ENCODE results near the gene NCAPD2.
"Not testable (repeated sequence)": the region's sequence is repeated elsewhere in the genome, so short reads cannot be mapped to it uniquely, and the experiment has no call there.

Gene NCAPD2

DNA sequence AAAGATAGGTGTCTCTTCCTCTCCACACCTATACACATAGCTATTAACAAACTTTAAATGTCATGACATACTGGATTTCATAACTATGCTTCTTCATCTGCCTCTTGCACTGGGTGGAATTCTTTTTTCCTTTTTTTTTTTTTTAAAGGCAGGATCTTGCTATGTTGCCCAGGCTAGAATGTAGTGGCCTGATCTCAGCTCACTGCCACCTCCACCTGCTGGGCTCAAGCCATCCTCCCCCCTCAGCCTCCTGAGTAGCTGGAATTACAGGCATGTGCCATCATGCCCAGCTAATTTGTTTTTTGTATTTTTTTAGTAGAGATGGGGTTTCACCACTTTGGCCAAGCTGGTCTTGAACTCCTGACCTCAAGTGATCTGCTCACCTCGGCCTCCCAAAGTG lies 5.7 kb upstream of the NCAPD2 start:
- Histone ChIP-seq H3K4me3 (replicated peaks; ENCODE audit: insufficient read depth, low read length) (no peak overlapping the region), H3K27me3 (ENCODE audit: insufficient read depth, poor library complexity, severe bottlenecking) (no peaks in the 10 kb centered on the region), H3K27ac (replicated peaks) (no peak overlapping the region)
- TF ChIP-seq, protein P1, sequence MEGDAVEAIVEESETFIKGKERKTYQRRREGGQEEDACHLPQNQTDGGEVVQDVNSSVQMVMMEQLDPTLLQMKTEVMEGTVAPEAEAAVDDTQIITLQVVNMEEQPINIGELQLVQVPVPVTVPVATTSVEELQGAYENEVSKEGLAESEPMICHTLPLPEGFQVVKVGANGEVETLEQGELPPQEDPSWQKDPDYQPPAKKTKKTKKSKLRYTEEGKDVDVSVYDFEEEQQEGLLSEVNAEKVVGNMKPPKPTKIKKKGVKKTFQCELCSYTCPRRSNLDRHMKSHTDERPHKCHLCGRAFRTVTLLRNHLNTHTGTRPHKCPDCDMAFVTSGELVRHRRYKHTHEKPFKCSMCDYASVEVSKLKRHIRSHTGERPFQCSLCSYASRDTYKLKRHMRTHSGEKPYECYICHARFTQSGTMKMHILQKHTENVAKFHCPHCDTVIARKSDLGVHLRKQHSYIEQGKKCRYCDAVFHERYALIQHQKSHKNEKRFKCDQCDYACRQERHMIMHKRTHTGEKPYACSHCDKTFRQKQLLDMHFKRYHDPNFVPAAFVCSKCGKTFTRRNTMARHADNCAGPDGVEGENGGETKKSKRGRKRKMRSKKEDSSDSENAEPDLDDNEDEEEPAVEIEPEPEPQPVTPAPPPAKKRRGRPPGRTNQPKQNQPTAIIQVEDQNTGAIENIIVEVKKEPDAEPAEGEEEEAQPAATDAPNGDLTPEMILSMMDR (IDR thresholded peaks at IDR 0.05; ENCODE audit: insufficient read depth, low read length) = no peak
- DNase-seq (ENCODE audit: low read depth in 1 of 2, low spot score in 1 of 2) = no peak

GRCh38 chr12:6489449-6489848 lies 4.5 kb upstream of the NCAPD2 start:
- TF ChIP-seq, protein P1 (IDR thresholded peaks at IDR 0.05; ENCODE audit: insufficient read depth, low read length) = no peak
- TF ChIP-seq GABPA (IDR thresholded peaks at IDR 0.05; ENCODE audit: low read depth) = no peak
- TF ChIP-seq, protein P2, sequence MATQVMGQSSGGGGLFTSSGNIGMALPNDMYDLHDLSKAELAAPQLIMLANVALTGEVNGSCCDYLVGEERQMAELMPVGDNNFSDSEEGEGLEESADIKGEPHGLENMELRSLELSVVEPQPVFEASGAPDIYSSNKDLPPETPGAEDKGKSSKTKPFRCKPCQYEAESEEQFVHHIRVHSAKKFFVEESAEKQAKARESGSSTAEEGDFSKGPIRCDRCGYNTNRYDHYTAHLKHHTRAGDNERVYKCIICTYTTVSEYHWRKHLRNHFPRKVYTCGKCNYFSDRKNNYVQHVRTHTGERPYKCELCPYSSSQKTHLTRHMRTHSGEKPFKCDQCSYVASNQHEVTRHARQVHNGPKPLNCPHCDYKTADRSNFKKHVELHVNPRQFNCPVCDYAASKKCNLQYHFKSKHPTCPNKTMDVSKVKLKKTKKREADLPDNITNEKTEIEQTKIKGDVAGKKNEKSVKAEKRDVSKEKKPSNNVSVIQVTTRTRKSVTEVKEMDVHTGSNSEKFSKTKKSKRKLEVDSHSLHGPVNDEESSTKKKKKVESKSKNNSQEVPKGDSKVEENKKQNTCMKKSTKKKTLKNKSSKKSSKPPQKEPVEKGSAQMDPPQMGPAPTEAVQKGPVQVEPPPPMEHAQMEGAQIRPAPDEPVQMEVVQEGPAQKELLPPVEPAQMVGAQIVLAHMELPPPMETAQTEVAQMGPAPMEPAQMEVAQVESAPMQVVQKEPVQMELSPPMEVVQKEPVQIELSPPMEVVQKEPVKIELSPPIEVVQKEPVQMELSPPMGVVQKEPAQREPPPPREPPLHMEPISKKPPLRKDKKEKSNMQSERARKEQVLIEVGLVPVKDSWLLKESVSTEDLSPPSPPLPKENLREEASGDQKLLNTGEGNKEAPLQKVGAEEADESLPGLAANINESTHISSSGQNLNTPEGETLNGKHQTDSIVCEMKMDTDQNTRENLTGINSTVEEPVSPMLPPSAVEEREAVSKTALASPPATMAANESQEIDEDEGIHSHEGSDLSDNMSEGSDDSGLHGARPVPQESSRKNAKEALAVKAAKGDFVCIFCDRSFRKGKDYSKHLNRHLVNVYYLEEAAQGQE (IDR thresholded peaks at IDR 0.05; ENCODE audit: insufficient replicate concordance, low read depth) = no peak
- no peak for TF ChIP-seq POLR2AphosphoS5 (IDR thresholded peaks at IDR 0.05; ENCODE audit: low read depth)
- TF ChIP-seq SPI1 (IDR thresholded peaks at IDR 0.05; ENCODE audit: borderline replicate concordance, low read depth) = no peak
- Histone ChIP-seq H3K27ac (replicated peaks) (no peak overlapping the region), H3K27me3 (ENCODE audit: insufficient read depth, poor library complexity, severe bottlenecking) (no peaks in the 10 kb centered on the region), H3K4me3 (replicated peaks; ENCODE audit: insufficient read depth, low read length) (no peak overlapping the region)
- no peak for DNase-seq (ENCODE audit: low read depth in 1 of 2, low spot score in 1 of 2)

DNA sequence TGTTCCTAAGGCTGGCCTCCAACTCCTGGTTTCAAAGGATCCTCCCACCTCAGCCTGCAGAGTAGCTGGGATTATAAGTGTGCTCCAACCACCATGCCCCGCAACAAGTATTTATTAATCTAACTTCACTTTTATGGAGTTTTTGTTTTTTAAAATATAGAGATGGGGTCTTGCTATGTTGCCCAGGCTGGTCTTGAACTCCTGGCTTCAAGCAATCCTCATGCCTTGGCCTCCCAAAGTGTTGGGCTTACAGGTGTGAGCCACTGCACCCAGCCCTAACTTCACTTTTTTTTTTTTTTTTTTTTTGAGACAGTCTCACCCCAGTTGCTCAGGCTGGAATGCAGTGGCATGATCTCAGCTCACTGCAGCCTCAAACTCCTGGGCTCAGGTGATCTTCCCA lies 3.2 kb upstream of the NCAPD2 start:
- not testable (repeated sequence) for H3K27ac ChIP-seq (replicated peaks); H3K27me3 ChIP-seq (ENCODE audit: insufficient read depth, poor library complexity, severe bottlenecking); H3K4me3 ChIP-seq (replicated peaks; ENCODE audit: insufficient read depth, low read length); DNase-seq (ENCODE audit: low read depth in 1 of 2, low spot score in 1 of 2)

DNA sequence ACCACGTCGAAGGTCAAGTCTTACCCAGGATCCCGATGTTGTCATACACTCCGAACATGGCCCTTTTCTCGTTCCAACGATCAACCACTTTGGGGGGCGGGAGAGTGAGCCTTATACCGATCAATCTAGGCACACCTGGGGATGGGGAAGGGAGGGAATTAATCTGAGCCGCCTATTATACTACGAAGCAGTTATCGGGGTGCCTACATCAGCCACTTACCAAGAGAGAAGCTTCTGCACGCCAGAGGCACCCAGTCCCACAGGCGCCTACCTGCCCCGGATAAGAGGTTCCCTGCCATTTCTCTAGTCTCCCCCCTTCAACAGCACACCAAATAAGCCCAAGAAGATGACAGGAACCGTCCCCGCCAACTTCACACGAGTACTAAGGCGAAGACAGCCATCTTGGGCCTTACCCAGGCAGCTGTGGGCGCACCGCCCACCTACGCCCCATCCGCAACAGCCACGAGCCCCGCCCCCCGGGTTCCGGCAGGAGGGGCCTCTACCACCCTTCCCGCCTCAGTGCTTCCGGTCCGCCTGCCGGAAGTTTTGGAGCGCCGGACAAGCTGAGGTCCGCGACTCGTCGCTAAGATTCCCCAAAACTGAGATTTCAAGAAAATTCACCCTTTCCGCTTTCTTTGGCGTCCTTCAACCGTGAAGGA lies 935 bp upstream of the NCAPD2 start, which contains the start of gene MRPL51:
TSS of gene MRPL51 (minus strand) at position 425 of the 659 bp plus-strand sequence. CDS start at position 299, 126 bp downstream.
- Histone ChIP-seq H3K4me3 (replicated peaks; ENCODE audit: insufficient read depth, low read length) (peak within 1 kb of the TSS; percentile 93), H3K27ac (replicated peaks) (peak within 1 kb of the TSS; percentile 92), H3K27me3 (ENCODE audit: insufficient read depth, poor library complexity, severe bottlenecking) (no peaks in the 10 kb centered on the region)
- DNase-seq (ENCODE audit: low read depth in 1 of 2, low spot score in 1 of 2) = peak; percentile 87 to 97
- peak; percentile 98 for TF ChIP-seq GABPA (IDR thresholded peaks at IDR 0.05; ENCODE audit: low read depth)
- peak; percentile 82 for TF ChIP-seq POLR2AphosphoS5 (IDR thresholded peaks at IDR 0.05; ENCODE audit: low read depth)
- TF ChIP-seq, protein P2 (IDR thresholded peaks at IDR 0.05; ENCODE audit: insufficient replicate concordance, low read depth) = no peak

GRCh38 chr12:6494258-6494743 lies 399 bp downstream of the NCAPD2 start:
- DNase-seq (ENCODE audit: low read depth in 1 of 2, low spot score in 1 of 2) = peak; percentile 36 to 40
- TF ChIP-seq, protein P1 (IDR thresholded peaks at IDR 0.05; ENCODE audit: insufficient read depth, low read length) = peak; percentile 10
- TF ChIP-seq POLR2AphosphoS5 (IDR thresholded peaks at IDR 0.05; ENCODE audit: low read depth) = peak; percentile 4; the same call in 1 of the 2 replicates
- TF ChIP-seq GABPA (IDR thresholded peaks at IDR 0.05; ENCODE audit: low read depth) = no peak
- H3K27me3 ChIP-seq (ENCODE audit: insufficient read depth, poor library complexity, severe bottlenecking) = no peaks in the 10 kb centered on the region
- H3K4me3 ChIP-seq (replicated peaks; ENCODE audit: insufficient read depth, low read length) = peak overlapping the region; percentile 93
- H3K27ac ChIP-seq (replicated peaks) = peak overlapping the region; percentile 92

Measured in HL-60 (cell line).